Gastroesophageal sphincter (tissue), 4 donors: Measurements from ENCODE around the gene SATB2. TPM values are rescaled to one million over a fixed set of nuclear protein-coding genes. Genes with fewer than 3 reads are reported as not detected.

Source experiments
- ATAC-seq: fragments of 150-250 bp; one replicate; pipeline ENCODE4 v1.9.1; 2016; ENCODE audit warnings: mild to moderate bottlenecking, moderate library complexity
- H3K27ac ChIP-seq, 4 donors: fragments of 200-600 bp; sonication (generic) in 3 of 4; 1 replicate in 3 of 4; 2 replicates in 1 of 4; pipeline ENCODE4 v1.5.1; 2016 to 2019
- H3K27me3 ChIP-seq: fragments of 200-600 bp; sonication (generic); one replicate; pipeline ENCODE4 v1.5.1; 2019
- H3K36me3 ChIP-seq, 2 donors: fragments of 200-600 bp; sonication (generic); one replicate each; pipeline ENCODE4 v1.5.1; 2019; ENCODE audit warnings: control low read depth in 1 of 2
- H3K4me1 ChIP-seq, 3 donors: fragments of 200-600 bp; sonication (generic); 1 replicate in 2 of 3; 2 replicates in 1 of 3; pipeline ENCODE4 v1.5.1; 2016 to 2019; ENCODE audit warnings: control low read depth in 2 of 3
- H3K4me3 ChIP-seq, 2 donors: fragments of 200-600 bp; sonication (generic); one replicate each; pipeline ENCODE4 v1.5.1; 2019; ENCODE audit warnings: mild to moderate bottlenecking in 1 of 2, moderate library complexity in 1 of 2
- H3K9me3 ChIP-seq, 3 donors: fragments of 200-600 bp; sonication (generic); one replicate each; pipeline ENCODE4 v1.5.1; 2017 to 2019; ENCODE audit warnings: control low read depth in 2 of 3
- CTCF ChIP-seq, 4 experiments: fragments of 200-600 bp in 2 of 4; fragments of 450-650 bp in 2 of 4; sonication (generic) in 1 of 4; IDR thresholded peaks; one replicate each; pipeline ENCODE4 v1.5.1; 2017 to 2019; ENCODE audit warnings: antibody characterized with exemption in 4 of 4, mild to moderate bottlenecking in 2 of 4, moderate library complexity in 2 of 4
- EP300 ChIP-seq: sonication (generic); formaldehyde crosslinking; IDR thresholded peaks from one replicate; pipeline ENCODE4 v1.6.1; 2017; ENCODE audit warnings: antibody characterized with exemption, mild to moderate bottlenecking
- POLR2A ChIP-seq, 2 donors: fragments of 450-650 bp; IDR thresholded peaks; one replicate each; pipeline ENCODE4 v1.6.1; 2017; ENCODE audit warnings: antibody characterized with exemption in 2 of 2, mild to moderate bottlenecking in 2 of 2, moderate library complexity in 1 of 2
- POLR2AphosphoS5 ChIP-seq: sonication (generic); formaldehyde crosslinking; IDR thresholded peaks from one replicate; pipeline ENCODE4 v1.6.1; 2017; ENCODE audit warnings: antibody characterized with exemption
- WGBS, 2 donors: methylation state at CpG; one replicate each; pipeline ENCODE4 v1.1.5; 2018; ENCODE audit warnings: low coverage in 1 of 2; 5-methylcytosine and 5-hydroxymethylcytosine counted together
- total RNA-seq, 4 donors: library from RNA; depleted of rRNA; stranded (reverse); fragments of >200 nt; gene quantifications; one replicate each; pipeline ENCODE4 v1.1.0, GENCODE V29; 2016

Gene SATB2
- total RNA-seq, 4 donors from 2014 or later, result 2.2 to 6.7 (median 3.4) TPM

- peak overlapping the region in 1 of 4 donors; percentile 86 for H3K27ac ChIP-seq
- H3K27me3 ChIP-seq, result peaks cover 83% of the 10 kb centered on the region
- WGBS, 2 donors, result 10 to 11% methylated on average over 11 to 13 of the region's 14 CpGs
These were observed 2.4 kb upstream of the SATB2 start for GRCh38 chr2:199460101-199460671.

GRCh38 chr2:199459286-199460100 is 1.8 kb upstream of the SATB2 start:
- Histone ChIP-seq H3K4me3 (peak overlapping the region; percentile 72 to 89), H3K4me1 (peaks cover 0 to 71% (median 45%) of the 10 kb centered on the region in 3 donors), H3K36me3 (no peaks in the 10 kb centered on the region), H3K27me3 (peaks cover 83% of the 10 kb centered on the region), H3K9me3 (no peaks in the 10 kb centered on the region), H3K27ac (peak overlapping the region; percentile 16 to 86 (median 82))
- TF ChIP-seq CTCF (IDR thresholded peaks at IDR 0.05), result peak in 1 of 4 experiments; percentile 36
- no peak for TF ChIP-seq EP300
- no peak for TF ChIP-seq POLR2A (IDR thresholded peaks at IDR 0.05)
- peak; percentile 94 for TF ChIP-seq POLR2AphosphoS5
- ATAC-seq, result peak; percentile 79
- WGBS, 2 donors, result 0% methylated on average over 8 of the region's 70 CpGs; no CpG with 5 or more reads in 1 of the 2 donors

More at GRCh38 chr2:199460101-199460671, 2.4 kb upstream of the SATB2 start:
- TF ChIP-seq EP300, result no peak
- TF ChIP-seq POLR2AphosphoS5, result no peak
- TF ChIP-seq CTCF (IDR thresholded peaks at IDR 0.05), result no peak
- TF ChIP-seq POLR2A (IDR thresholded peaks at IDR 0.05), result no peak
- Histone ChIP-seq H3K9me3 (no peaks in the 10 kb centered on the region), H3K36me3 (no peaks in the 10 kb centered on the region), H3K4me1 (peaks cover 0 to 77% (median 45%) of the 10 kb centered on the region in 3 donors), H3K4me3 (peak overlapping the region; percentile 72 to 89)
- ATAC-seq, result no peak

- Histone ChIP-seq H3K27ac (peak overlapping the region; percentile 16 to 86 (median 82)), H3K4me1 (peaks cover 0 to 65% (median 39%) of the 10 kb centered on the region in 3 donors), H3K27me3 (peaks cover 83% of the 10 kb centered on the region), H3K9me3 (no peaks in the 10 kb centered on the region), H3K4me3 (peak overlapping the region; percentile 72 to 89), H3K36me3 (no peaks in the 10 kb centered on the region)
- WGBS, 2 donors, result no CpG with 5 or more reads among the region's 56 CpGs
- TF ChIP-seq POLR2A (IDR thresholded peaks at IDR 0.05), result no peak
- TF ChIP-seq POLR2AphosphoS5, result no peak
- no peak for TF ChIP-seq EP300
- TF ChIP-seq CTCF (IDR thresholded peaks at IDR 0.05), result no peak
- ATAC-seq, result peak; percentile 30
These were observed 1.1 kb upstream of the SATB2 start for GRCh38 chr2:199458806-199459285.

- H3K36me3 ChIP-seq, result no peaks in the 10 kb centered on the region
- peaks cover 83% of the 10 kb centered on the region for H3K27me3 ChIP-seq
- TF ChIP-seq CTCF (IDR thresholded peaks at IDR 0.05), result peak in 1 of 4 experiments; percentile 5
- no peak for TF ChIP-seq EP300
- TF ChIP-seq POLR2AphosphoS5, result no peak
- TF ChIP-seq POLR2A (IDR thresholded peaks at IDR 0.05), result no peak
- peak overlapping the region; percentile 72 to 89 for H3K4me3 ChIP-seq
- H3K27ac ChIP-seq, result peak overlapping the region in 3 of 4 donors; percentile 81 to 86 (median 83)
- WGBS, 2 donors, result 0% methylated on average over 4 to 15 of the region's 75 CpGs
- no peak for ATAC-seq
- H3K4me1 ChIP-seq, result peaks cover 0 to 59% (median 34%) of the 10 kb centered on the region in 3 donors
- no peaks in the 10 kb centered on the region for H3K9me3 ChIP-seq
These were observed 468 bp upstream of the SATB2 start for GRCh38 chr2:199458009-199458805.
